Bronchial epithelial cell (primary cell): ENCODE data around the gene LRRC4B. TPM values are rescaled to one million over a fixed set of nuclear protein-coding genes. Genes with fewer than 3 reads are reported as not detected.

Experiments used
- DNase-seq: peaks from one replicate; pipeline ENCODE4 v3.0.0-alpha.2; 2010; ENCODE audit warnings: low read depth
- FAIRE-seq: peaks from 2 replicates; lab custom pipeline; 2011; peaks lifted over from hg19 to GRCh38; lab: Jason Lieb, UNC
- H3K27me3 ChIP-seq: 2 replicates; pipeline ENCODE4 v1.5.1; 2011; ENCODE audit warnings: low read length; ENCODE audit not compliant: control insufficient read depth, insufficient read depth
- H3K36me3 ChIP-seq: 2 replicates; pipeline ENCODE4 v1.5.1; 2011; ENCODE audit warnings: low read length; ENCODE audit not compliant: control insufficient read depth, insufficient read depth
- H3K4me3 ChIP-seq: 2 replicates; pipeline ENCODE4 v1.5.1; 2011; ENCODE audit warnings: mild to moderate bottlenecking, low read depth, low read length, control low read depth
- total RNA-seq: library from RNA; depleted of rRNA; stranded (reverse); fragments of >200 nt; gene quantifications from 2 replicates; pipeline ENCODE4 v1.2.1, GENCODE V29; 2014
- TF ChIP-seq, protein P1 (sequence below): IDR thresholded peaks from 2 replicates; pipeline ENCODE4 v1.5.1; 2011; ENCODE audit warnings: mild to moderate bottlenecking, moderate library complexity, low read length, control low read depth, inconsistent platforms; ENCODE audit not compliant: insufficient read depth, severe bottlenecking

Gene LRRC4B
- total RNA-seq, 1 donor from 2014 or later = not detected

DNA sequence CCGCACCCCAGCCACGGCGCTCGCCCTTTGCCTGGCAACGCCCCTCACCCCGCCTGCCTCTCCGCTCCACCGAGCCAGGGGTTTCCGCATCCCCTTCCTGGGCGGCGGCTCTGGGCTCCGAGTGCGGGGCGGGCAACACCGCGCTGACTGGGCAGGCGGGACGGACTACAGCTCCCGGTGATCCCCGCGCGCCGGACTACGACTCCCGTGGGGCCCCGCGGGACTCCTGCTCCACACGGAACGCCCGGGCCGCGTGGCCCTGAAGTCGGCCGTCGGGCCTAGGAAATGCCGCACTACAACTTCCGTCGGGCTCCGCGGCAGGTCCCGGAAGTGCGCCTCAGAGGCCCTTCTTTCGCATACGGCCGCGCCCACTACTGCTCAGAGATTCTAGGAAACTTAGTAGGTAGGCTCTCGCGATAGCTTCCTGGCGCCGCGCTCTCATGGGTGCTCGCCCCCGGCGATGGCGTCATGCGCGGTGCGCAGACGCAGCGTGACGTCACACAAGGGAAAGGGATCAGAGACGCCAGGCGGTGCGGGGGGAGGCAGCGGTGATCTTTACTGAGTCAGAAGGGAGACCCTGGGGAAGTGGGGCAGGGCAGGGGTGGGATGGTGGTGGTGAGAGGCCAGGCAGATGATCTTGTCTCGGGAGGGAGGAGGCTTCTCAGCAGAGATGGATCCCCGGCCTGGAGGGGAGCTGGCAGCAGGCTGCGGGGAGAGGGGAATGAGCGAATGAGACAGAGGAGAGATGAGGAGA lies 57.0 kb downstream of the LRRC4B start, which contains the start of gene JOSD2:
Gene JOSD2 (minus strand): TSS at position 123 of the 754 bp plus-strand sequence. CDS start 760 bp downstream, outside the sequence.
- H3K36me3 ChIP-seq = no peaks in the 10 kb centered on the region
- peak within 1 kb of the TSS; percentile 70 for H3K4me3 ChIP-seq
- peak; percentile 96 for DNase-seq
- TF ChIP-seq, protein P1, sequence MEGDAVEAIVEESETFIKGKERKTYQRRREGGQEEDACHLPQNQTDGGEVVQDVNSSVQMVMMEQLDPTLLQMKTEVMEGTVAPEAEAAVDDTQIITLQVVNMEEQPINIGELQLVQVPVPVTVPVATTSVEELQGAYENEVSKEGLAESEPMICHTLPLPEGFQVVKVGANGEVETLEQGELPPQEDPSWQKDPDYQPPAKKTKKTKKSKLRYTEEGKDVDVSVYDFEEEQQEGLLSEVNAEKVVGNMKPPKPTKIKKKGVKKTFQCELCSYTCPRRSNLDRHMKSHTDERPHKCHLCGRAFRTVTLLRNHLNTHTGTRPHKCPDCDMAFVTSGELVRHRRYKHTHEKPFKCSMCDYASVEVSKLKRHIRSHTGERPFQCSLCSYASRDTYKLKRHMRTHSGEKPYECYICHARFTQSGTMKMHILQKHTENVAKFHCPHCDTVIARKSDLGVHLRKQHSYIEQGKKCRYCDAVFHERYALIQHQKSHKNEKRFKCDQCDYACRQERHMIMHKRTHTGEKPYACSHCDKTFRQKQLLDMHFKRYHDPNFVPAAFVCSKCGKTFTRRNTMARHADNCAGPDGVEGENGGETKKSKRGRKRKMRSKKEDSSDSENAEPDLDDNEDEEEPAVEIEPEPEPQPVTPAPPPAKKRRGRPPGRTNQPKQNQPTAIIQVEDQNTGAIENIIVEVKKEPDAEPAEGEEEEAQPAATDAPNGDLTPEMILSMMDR = no peak
- H3K27me3 ChIP-seq = no peaks in the 10 kb centered on the region
- FAIRE-seq = no peak

DNA sequence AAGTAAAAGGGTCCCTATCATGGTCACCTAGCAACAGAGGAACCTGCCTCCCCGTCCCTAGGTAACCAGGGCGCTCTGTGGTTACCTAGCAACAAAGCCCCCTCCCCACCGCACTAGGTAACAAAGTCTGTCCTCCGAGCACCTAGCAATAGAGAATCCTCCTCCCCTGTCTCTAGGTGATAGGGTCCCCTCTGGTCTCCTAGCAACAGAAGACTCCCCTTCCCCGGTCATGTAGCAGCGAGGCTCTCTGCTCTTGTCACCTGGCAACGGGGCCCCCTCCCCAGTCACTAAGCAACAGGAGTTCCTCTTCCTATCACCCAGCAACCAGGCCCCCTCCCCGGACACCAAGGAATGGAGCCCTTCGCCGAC lies 57.6 kb downstream of the LRRC4B start:
- FAIRE-seq = no peak
- TF ChIP-seq, protein P1 = no peak

DNA sequence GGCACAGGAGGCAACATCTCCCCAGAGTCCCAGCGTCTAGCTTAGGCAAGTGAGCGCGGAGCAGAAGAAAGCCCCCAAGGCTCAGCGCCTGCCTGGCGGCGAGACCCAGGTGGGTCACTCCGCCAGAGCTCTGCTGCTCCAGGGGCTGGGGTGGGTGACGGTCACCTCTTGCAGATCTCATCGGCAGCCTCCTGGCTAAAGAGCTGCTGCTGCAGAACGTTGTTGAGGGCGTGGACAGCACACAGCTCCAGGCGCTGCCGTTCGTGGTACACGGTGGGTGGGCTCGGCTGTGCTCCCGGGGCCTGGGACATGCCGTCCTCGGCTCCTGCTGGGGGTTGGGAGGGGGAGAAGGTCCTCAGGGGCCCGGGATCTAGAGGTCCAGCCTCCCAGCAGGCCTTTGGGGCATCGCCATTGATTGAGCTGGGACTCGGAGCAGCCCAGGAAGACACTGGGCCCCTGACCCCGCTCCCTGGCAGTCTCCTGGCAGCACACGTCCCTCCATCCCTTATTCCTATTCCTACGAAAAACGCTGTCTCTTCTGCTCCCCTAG lies 58.0 kb downstream of the LRRC4B start:
- Histone ChIP-seq H3K36me3 (no peaks in the 10 kb centered on the region), H3K4me3 (peak overlapping the region; percentile 70), H3K27me3 (no peaks in the 10 kb centered on the region)
- no peak for FAIRE-seq
- no peak for DNase-seq
- TF ChIP-seq, protein P1 = no peak

More for the DNA sequence above, 57.6 kb downstream of the LRRC4B start:
- H3K36me3 ChIP-seq = no peaks in the 10 kb centered on the region
- H3K27me3 ChIP-seq = no peaks in the 10 kb centered on the region
- peak; percentile 4 for DNase-seq
- peak overlapping the region; percentile 70 for H3K4me3 ChIP-seq

DNA sequence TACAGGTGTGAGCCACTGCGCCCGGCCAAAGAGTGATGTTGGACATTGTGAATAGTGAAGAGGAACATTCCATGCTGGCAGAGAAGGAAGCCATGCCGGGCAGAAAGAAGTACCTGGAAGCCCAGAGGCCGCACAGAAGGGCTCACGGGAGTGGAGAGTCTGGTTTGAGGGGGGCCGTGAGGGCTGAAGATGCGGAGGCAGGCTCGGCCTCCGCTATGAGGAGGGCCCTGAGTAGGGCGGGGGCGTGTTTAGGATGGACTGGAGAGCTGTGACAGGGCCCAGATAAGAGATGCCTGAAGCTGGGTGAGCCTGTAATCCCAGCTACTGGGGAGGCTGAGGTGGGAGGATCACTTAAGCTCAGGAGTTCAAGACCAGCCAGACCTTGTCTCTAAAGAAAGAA lies 58.9 kb downstream of the LRRC4B start:
- Histone ChIP-seq H3K4me3 (no peak overlapping the region), H3K27me3 (no peaks in the 10 kb centered on the region), H3K36me3 (no peaks in the 10 kb centered on the region)
- FAIRE-seq (no peak), DNase-seq (no peak)
- TF ChIP-seq, protein P1 = no peak

DNA sequence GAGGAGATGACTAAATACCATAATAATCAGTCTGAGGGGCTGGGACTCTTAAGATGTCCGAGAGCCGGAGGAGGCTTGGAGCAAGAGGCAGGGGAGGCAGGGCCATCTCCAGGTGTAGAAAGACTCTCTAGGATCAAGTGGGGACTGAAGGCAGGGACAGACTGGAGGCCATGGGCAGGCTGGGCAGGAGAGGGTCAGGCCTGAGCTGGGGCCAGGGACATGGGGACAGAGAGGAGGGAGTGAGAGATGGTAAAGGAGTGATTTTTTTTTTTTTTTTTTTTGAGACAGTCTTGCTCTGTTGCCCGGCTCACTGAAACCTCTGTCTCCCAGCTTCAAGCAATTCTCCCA lies 59.4 kb downstream of the LRRC4B start:
- Histone ChIP-seq H3K27me3 (no peaks in the 10 kb centered on the region), H3K4me3 (no peak overlapping the region), H3K36me3 (no peaks in the 10 kb centered on the region)
- TF ChIP-seq, protein P1 = no peak
- no peak for DNase-seq
- no peak for FAIRE-seq

DNA sequence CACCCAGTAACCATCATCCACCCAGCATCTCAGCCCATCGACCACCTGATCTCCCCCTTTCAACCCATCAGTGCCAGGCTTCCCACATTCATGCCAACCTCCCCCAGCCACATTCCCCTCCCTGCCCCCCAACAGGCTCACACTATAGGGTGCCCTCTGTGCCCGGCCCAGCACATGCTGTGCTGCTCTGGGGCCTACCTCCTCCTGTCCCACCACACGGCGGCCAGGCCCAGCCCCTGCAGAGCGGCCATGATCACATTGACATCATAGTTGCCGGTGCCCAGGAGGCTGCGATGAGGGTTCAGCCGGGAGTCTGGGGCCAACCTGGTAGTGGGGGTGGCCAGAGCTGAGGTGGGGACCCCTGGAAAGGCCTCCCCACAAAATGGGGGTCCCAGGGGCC lies 60.9 kb downstream of the LRRC4B start:
- H3K27me3 ChIP-seq = no peaks in the 10 kb centered on the region
- no peak for DNase-seq
- H3K36me3 ChIP-seq = no peaks in the 10 kb centered on the region
- TF ChIP-seq, protein P1 = no peak
- H3K4me3 ChIP-seq = no peak overlapping the region
- no peak for FAIRE-seq
